LoVo (cell line): ENCODE results near the gene IQGAP1.
"Not testable (repeated sequence)": the region's sequence is repeated elsewhere in the genome, so short reads cannot be mapped to it uniquely, and the experiment has no call there.

ENCODE experiments used
- DNase-seq: peaks from one replicate; pipeline ENCODE4 v3.0.0-alpha.2; 2016; ENCODE audit warnings: low spot score

Gene IQGAP1

DNA sequence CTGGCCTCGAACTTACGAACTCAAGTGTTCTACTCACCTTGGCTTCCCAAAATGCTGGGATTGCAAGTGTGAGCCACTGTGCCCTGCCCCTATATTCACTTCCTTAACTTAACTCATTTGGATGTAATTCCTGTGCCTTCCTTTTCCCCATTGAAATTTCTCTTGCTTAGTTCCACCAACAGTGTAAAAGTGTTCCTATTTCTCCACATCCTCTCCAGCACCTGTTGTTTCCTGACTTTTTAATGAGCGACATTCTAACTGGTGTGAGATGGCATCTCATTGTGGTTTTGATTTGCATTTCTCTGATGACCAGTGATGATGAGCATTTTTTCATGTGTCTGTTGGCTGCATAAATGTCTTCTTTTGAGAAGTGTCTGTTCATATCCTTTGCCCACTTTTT lies 21.5 kb downstream of the IQGAP1 start:
- not testable (repeated sequence) for DNase-seq

DNA sequence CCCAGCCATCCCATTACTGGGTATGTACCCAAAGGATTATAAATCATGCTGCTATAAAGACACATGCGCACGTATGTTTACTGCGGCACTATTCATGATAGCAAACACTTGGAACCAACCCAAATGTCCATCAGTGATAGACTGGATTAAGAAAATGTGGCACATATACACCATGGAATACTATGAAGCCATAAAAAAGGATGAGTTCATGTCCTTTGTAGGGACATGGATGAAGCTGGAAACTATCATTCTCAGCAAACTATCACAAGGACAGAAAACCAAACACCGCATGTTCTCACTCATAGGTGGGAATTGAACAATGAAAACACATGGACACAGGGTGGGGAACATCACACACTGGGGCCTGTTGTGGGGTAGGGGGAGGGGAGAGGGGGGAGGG lies 22.3 kb downstream of the IQGAP1 start:
- not testable (repeated sequence) for DNase-seq

DNA sequence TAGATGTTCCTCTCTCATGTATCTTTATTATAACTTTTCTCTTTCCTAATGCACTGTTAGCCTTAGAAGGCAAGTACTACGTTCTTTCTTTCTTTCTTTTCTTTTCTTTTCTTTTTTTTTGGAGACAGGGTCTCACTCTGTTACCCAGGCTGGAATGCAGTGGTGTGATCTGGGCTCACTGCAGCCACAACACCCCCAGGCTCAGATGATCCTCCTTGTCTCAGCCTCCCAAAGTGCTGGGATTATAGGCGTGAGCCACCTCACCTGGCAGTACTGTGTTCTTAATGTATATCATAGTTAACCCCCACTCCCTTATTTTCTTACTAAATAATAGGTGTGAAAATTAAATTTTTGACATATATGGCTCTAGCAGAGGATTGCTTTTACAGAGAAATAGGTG lies 23.1 kb downstream of the IQGAP1 start:
- no peak for DNase-seq

DNA sequence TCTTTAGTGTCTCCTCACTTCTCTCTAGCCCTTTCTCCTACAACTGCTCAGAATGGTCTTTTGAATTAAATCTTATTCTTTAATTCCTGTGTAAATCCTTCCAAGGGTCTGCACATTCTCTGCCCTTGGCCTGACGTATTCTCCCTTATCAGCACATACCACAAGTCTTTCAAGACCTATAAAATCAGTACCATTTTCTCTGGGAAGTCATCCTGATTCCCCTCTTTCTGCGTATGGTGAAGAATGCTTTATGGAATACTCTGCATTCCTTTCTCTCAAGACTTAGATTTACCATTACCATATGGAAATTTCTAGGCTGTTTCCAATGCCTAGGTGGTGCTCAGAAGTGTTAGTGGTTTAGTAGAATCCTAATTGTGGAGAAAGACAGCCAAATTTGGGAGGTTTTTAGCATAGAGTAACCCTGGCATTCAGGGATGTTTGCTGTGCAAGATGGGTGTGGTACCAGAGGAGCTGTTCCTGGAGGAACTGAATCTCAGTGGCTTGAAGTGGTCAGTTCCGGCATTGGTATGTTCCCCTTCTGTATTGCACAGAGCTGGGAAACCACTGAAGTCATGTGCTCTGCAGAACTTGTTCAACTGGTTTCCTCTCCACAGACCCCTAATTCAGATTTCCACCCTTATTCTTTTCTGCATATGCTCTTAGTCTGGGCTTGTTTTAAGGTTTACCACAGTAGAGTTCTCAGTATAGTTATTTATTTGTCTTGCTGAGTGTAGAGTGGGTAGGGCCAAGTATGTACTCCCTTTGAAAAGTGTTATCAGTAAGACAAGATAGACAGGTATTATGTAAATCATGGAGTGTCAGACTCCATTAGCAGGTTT lies 24.5 kb downstream of the IQGAP1 start:
- DNase-seq: peak; percentile 83

DNA sequence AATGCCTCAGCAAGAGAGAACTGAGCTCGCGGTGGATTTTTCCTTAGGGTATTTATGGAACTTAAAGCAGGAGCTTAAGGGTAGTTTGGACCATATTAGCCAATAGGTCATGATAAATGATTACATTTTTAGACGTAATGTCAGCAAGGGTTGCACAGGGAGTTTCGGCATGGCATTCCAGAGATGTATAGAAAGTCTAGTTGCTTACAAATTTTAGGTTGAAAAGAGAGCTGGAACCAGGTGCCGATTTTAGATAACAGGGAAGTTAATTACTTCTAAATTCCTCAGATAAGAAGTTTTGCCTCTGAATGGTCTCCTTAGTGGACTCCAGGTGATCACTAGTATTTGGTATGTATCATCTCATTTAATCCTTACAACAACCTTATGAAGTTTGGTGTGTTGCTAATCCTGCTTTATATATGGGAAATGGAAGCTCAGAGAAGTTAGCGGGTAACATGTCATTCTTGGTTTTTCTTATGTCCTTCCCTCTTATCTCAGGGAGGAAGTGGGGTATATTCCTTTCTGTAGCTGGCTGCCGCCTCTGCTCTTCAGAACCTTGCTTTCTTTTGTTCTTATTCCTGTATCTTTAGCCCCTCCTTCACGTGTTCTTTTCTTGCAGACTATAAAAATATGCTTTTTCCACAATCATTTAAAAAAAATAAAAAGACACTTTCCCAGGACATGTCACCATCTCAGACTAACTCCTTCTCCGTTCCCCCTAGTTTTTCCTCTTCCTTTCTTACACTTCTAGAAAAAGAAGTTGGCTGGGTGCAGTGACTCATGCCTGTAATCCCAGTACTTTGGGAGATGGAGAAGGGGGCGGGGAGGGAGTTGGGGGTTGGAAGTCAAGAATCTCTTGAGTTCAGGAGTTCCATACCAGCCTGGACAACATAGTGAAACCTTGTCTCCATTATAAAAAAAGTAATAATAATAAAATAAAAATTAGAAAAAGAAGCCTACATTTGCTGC lies 25.7 kb downstream of the IQGAP1 start:
- no peak for DNase-seq

DNA sequence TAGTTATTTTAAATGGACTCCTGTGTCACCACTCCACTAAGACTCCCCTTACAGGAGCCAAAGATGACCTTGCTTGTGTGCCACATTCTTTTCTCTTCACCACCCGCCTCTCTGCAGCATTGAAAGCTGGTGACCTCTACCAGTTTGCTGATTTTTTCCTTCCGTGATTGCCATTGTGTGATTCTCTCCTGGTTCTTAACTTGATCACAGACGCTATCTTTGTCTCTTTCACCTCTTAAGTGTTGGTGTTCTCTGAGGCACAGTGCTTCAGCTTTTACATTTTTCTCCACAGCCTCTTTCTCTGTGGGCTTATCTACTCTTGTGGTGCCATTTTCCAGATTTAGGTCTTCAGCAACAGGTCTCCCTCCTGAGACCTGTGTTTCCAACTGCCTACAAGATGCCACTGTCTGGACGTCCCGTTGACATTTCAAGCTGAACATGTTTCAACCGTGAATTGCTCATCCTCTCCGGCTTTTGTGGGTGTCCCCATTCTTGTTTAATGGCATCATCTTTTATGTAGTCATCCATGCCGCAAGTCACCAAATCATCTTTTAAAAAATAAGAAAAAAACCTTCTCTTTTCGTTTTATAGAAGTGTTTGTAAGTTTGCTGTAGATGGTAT lies 26.5 kb downstream of the IQGAP1 start:
- DNase-seq: no peak

DNA sequence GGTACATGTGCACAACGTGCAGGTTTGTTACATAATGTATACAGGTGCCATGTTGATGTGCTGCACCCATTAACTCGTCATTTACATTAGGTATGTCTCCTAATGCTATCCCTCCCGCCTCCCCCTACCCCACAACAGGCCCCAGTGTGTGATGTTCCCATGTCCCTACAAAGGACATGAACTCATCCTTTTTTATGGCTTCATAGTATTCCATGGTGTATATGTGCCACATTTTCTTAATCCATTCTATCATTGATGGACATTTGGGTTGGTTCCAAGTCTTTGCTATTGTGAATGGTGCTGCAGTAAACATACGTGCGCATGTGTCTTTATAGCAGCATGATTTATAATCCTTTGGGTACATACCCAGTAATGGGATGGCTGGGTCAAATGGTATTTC lies 28.0 kb downstream of the IQGAP1 start:
- DNase-seq: not testable (repeated sequence)

DNA sequence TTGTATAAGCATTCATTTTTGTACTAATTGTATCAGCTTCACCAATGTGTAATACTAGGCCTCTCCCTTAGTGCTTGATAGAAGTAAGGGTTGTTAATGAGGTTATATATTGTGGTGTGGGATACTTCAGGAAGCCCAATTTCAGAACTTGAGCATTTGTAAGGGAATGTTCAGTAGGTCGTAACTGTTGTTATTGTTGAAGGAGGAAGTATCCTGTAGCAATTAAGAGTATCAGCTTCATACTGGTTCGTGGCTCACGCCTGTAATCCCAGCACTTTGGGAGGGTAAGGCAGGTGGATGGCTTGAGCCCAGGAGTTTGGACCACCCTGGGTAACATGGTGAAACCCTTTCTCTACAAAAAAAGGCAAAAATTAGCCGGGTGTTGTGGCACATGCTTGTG lies 30.6 kb downstream of the IQGAP1 start:
- no peak for DNase-seq

DNA sequence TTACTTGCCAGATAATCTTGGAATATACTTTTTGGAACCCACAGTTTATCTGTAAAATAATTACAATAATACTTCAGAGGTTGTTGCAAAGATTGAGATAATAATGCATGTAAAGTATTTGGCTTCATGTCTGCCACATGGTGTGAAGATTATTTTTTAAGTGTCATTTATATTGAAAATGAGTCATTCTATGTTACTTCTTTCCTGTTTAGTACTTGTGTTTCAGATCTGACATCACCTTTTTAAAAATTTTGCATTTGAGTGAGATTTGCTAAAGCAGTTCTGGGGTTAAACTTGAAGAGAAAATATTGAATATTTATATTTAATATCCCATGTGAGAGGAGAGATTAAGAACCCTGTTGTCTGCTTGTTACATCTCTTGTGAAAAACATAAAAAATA lies 31.2 kb downstream of the IQGAP1 start:
- no peak for DNase-seq

DNA sequence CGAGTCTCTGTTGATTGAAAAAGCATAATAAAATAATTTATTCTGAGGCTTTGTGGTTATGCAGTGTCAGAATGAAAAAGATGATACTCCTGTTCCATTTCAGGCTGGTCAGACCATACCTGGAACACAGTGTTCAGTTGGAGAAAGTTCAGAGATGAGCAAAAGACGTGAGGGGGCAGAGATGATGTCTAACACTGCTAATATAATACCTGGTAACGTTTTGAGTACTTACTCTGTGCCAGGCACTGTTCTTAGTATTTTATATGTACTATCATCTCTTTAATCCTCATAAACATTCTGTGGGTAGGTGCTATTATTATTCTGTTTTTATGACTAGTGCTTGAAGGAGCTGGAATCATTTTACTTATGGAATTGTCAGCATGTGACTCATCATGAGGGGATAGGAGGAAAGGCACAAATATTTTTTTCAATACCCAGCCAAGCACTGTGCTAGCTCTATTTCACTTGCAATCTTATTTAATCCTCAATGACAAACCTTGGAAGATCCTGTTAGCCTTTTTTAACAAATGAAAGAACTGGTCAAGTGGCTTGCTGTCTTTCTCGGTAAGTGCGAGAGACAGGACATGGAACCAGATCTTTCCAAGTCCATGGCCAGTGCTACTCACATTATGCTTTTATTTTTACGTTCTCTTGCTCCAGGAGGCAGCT lies 31.8 kb downstream of the IQGAP1 start:
- peak; percentile 86 for DNase-seq

DNA sequence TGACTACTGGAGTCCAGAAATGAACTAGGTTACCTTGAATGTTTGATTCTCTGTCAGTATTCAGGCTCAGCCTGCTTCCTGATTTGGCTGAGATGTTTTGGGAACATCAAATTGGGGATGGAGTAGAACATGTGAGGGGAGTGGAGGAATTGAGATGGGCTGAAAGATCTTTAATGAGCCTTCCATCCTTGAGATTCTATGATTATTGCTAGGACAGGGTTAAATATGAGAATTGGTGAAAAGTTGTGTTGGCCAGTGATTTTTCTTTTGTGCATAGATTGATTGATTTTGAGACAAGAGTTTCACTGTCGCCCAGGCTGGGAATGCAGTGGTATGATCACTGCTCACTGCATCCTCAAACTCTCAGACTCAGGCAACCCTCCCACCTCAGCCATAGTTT lies 32.4 kb downstream of the IQGAP1 start:
- DNase-seq: no peak

DNA sequence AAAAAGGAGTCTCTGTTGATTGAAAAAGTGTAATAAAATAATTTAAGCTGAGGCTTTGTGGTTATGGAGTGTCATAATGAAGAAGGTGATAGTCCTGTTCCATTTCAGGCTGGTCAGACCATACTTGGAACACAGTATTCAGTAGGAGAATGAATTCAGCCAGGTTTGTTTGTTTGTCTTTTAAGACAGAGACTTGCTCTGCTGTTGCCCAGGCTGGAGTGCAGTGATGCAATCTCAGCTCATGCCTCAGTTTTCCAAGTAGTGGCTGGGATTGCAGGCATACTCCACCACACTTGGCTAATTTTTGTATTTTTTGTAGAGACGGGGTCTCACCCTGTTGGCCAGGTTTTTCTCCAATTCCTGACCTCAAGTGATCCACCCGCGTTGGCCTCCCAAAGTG lies 33.5 kb downstream of the IQGAP1 start:
- DNase-seq: no peak

DNA sequence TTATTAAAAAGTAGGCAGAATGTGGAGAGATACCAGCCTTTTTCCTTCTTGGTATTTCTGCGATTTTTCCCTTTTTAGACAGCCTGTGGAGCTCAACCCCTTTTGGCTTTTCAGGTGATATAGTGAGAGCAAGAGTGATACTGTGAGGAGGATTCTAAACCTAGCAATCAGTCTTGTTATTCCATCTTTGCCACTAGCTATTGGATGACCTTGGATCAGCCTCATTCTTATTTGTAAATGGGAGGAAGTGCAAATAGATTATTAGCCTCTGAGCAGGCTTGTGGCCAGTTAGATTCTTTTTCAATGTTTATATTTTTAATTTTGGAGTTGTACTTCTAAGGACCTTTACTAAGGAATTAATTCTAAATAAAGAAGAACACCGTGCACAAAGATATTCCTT lies 34.0 kb downstream of the IQGAP1 start:
- DNase-seq: no peak

DNA sequence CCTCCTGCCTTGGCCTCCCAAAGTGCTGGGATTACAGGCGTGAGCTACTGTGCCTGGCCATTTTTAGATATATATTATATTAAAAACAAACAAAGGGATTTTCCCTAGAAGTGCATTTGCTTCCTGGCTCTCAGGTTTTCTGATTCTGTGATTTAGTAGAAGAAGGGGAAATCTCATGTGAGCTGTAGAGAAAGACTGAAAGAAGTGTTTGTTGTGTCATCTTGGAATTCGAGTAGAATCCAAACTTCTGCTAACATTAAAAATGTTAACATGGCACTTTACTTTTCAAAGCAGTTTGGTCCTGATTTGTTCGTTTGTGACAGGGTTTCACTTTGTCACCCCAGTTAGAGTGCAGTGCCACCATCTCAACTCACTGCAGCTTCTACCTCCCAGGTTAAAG lies 34.9 kb downstream of the IQGAP1 start:
- no peak for DNase-seq

DNA sequence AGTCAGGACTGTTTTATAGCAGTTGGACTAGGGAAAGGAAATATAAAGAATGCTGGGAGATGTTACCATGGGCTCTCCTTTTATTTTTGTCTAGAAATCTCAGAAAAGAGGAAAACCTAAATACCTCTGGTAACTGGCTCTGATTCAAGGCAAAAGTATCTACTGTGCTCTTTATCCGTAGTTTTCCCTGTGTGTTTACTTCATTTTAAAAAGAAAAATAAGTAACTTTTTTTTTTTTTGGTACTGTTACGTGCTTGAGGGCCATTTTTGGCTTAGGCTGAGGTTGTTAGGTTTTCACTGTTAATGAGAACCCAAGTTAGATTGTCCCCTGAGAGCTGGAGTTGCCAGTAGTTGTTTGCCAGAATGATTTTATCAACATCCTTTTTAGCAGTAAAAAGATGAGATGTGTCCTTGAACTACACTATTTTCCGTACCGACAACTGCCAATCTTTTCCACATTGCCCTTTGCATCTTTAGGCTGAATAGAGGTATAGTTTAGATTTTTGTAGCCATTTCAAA lies 35.8 kb downstream of the IQGAP1 start:
- no peak for DNase-seq

DNA sequence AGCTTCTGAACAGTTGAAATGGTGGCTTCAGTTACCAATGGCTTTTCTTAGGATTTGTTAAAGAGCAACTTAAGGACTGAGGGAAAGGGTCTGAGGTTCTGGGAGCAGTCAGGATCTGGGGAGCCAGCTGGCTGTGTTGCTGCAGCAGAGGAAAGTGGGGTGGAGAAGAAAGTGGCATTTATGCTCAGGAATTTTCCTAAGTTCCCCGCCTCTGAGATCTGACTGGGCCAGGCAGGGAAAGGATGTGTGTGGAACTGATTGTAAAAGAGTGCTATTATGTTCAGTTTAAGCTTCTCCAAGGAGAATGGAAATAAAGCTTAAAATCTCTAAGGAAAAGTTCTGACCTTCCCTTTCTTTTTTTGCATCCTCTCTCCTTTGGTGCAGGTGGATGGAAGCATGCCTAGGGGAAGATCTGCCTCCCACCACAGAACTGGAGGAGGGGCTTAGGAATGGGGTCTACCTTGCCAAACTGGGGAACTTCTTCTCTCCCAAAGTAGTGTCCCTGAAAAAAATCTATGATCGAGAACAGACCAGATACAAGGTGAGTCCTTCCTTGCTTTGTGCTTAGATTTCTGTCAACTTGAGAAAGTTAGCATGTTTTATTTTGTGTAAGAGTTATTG lies 37.8 kb downstream of the IQGAP1 start:
- DNase-seq: no peak

DNA sequence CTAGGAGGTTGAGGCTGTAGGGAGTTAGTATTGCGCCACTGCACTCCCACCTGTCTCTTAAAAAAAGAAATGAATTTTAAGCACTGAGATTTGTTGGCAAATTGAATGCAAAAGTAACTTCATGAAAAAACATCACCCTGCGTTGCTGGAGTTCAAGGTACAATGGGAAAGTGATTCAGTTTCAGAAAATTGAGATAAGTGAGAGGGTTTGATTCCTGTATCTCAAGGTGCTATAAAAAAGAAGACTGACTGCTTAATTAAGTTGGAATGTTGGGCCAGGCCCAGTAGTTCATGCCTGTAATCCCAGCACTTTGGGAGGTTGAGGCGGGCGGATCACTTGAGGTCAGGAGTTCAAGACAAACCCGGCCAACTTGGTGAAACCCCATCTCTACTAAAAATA lies 39.1 kb downstream of the IQGAP1 start:
- no peak for DNase-seq

DNA sequence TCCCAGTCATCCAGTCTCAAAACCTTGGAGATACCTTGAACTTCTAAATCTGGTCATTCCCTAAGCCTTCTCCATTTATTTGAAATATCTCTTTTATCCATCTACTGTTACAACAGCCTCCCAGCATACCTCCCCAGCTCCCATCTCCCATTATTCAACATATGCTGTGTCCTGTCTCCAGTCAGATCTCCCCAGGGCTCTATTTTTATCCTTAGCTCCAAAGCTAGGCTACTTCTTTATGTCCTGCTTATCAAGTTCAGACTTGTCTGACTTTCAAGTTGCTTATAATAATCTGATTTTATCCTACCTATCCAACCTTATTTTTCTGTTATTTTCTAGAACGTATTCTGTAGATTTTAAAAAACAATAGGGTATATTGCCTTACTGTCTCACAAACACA lies 44.2 kb downstream of the IQGAP1 start:
- DNase-seq: no peak

DNA sequence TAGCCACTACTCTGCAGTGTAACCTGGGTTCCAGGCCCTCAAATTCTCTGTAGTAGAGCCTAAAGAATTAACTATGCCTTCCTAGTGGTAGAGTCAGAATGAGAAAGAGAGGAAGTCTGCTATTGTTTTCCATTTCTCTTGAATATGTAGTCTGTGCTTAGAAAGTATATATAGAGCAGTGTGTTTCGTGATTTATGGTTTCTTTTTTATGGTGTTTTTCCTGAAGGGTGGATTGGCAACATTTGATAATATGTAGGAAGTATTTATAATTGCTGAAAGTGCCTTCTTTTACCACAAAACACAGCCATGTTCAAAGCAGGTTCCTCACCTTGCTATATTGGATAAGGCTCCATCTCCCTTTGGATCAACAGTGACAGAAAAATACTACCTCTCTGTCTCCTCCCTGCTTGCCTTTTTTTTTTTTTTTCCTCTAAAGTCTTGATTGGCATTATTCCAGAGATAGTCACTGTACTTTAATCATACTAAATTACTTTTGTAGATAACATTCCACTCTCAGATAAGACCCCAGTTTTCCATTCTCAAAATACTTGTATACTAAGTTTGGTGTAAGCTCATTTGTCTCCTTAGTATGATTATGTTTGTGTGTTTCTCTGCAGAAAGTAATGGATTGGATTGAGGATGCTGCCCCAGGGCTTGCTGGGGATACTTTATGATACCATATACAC lies 47.8 kb downstream of the IQGAP1 start:
- DNase-seq: no peak

DNA sequence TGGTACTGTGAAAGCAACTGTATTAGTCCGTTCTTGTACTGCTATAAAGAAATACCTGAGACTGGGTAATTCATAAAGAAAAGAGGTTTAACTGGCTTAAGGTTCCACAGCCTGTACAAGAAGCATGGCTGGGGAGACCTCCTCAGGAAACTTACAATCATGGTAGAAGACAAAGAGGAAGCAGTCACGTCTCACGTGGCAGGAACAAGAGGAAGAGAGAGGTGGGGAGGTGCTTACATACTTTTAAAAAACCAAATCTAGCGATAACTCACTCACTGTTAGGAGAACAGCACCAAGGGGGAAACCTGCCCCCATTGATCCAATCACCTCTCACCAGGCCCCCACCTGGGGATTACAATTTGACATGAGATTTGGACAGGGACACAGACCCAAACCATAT lies 48.9 kb downstream of the IQGAP1 start:
- no peak for DNase-seq

DNA sequence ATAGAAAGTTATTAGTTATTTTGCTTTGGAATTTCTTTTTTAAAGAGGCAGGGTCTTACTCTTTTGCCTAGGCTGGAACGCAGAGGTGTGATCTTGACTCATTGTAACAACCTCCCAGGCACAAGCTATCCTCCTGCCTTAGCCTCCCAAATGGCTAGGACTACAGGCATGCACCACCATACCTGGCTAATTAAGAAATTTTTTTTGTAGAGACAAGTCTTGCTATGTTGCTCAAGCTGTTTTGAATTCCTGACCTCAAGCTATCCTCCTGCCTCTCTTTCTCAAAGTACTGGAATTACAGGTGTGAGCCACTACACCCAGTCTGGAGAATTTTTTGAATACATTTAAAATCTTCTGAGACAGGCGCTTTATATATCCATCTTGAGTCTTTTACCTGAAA lies 49.5 kb downstream of the IQGAP1 start:
- DNase-seq: no peak
